ENCODE data around the gene PLA2G4D. TPM values are rescaled to one million over a fixed set of nuclear protein-coding genes. Genes with fewer than 3 reads are reported as not detected.

The PLA2G4D gene
- total RNA-seq, 1 experiment from 2014 or later, result not detected

- ATAC-seq (no peak), DNase-seq (ENCODE audit: low read depth, low spot score) (no peak)
- no peak overlapping the region for H3K4me3 ChIP-seq (ENCODE audit: low read depth in 2 of 2, low read length in 2 of 2)
- H3K9me3 ChIP-seq (ENCODE audit: control insufficient read depth, insufficient read depth, low read depth, low read length), result no peaks in the 10 kb centered on the region
- TF ChIP-seq SIN3A (IDR thresholded peaks at IDR 0.05; ENCODE audit: borderline replicate concordance, insufficient read depth, low read depth, low read length), result no peak
- TF ChIP-seq TCF7L2 (IDR thresholded peaks at IDR 0.05; ENCODE audit: low read depth, low read length), result no peak
- no peak for TF ChIP-seq CTCF (IDR thresholded peaks at IDR 0.05)
- no peak for TF ChIP-seq POLR2AphosphoS5 (IDR thresholded peaks at IDR 0.05; ENCODE audit: low read depth, low read length)
- no peak for TF ChIP-seq REST (IDR thresholded peaks at IDR 0.05; ENCODE audit: insufficient read depth in 1 of 2, low read depth in 2 of 2, low read length in 1 of 2)
- in situ Hi-C loops (cut with HindIII; ENCODE audit: low pct_unique_long_range_greater_than_20kb, low sequenced_read_pairs) (no loop called here), intact Hi-C loops (cut with micrococcal nuclease; ENCODE audit: unreplicated experiment) (no loop called here)
- POLR2A ChIA-PET, result interaction anchor here (0.6 kb wide), 1 partner anchor 97 kb away, joined by 15 read pairs; no protein-coding TSS in a partner anchor
- no peaks in the 10 kb centered on the region for H3K36me3 ChIP-seq (ENCODE audit: control insufficient read depth, insufficient read depth, low read length)
- H3K27me3 ChIP-seq (ENCODE audit: control insufficient read depth, insufficient read depth, low read length), result peaks cover 6% of the 10 kb centered on the region
- no peak overlapping the region for H3K27ac ChIP-seq (ENCODE audit: low read length)
- H3K4me1 ChIP-seq (ENCODE audit: control insufficient read depth, insufficient read depth, low read length), result no peaks in the 10 kb centered on the region
- CTCF ChIA-PET, result no interaction called here
- BruUV-seq (replicated peaks), result no TSS peak
These were observed 36.6 kb upstream of the PLA2G4D start for GRCh38 chr15:42131006-42131405.

GRCh38 chr15:42130246-42130986, 36.1 kb upstream of the PLA2G4D start:
- ATAC-seq, result no peak
- H3K4me1 ChIP-seq (ENCODE audit: control insufficient read depth, insufficient read depth, low read length), result no peaks in the 10 kb centered on the region
- no peaks in the 10 kb centered on the region for H3K9me3 ChIP-seq (ENCODE audit: control insufficient read depth, insufficient read depth, low read depth, low read length)
- in situ Hi-C loops (cut with HindIII; ENCODE audit: low pct_unique_long_range_greater_than_20kb, low sequenced_read_pairs) (no loop called here), intact Hi-C loops (cut with micrococcal nuclease; ENCODE audit: unreplicated experiment) (no loop called here)
- TF ChIP-seq POLR2AphosphoS5 (IDR thresholded peaks at IDR 0.05; ENCODE audit: low read depth, low read length) (no peak), CTCF (IDR thresholded peaks at IDR 0.05) (no peak), SIN3A (IDR thresholded peaks at IDR 0.05; ENCODE audit: borderline replicate concordance, insufficient read depth, low read depth, low read length) (no peak), REST (IDR thresholded peaks at IDR 0.05; ENCODE audit: insufficient read depth in 1 of 2, low read depth in 2 of 2, low read length in 1 of 2) (no peak), TCF7L2 (IDR thresholded peaks at IDR 0.05; ENCODE audit: low read depth, low read length) (no peak)
- peaks cover 7% of the 10 kb centered on the region for H3K27me3 ChIP-seq (ENCODE audit: control insufficient read depth, insufficient read depth, low read length)
- ChIA-PET CTCF (no interaction called here), POLR2A (interaction anchor here (0.6 kb wide), 1 partner anchor 97 kb away, joined by 15 read pairs; no protein-coding TSS in a partner anchor)
- no peak overlapping the region for H3K27ac ChIP-seq (ENCODE audit: low read length)
- H3K4me3 ChIP-seq (ENCODE audit: low read depth in 2 of 2, low read length in 2 of 2), result no peak overlapping the region
- no peaks in the 10 kb centered on the region for H3K36me3 ChIP-seq (ENCODE audit: control insufficient read depth, insufficient read depth, low read length)
- BruUV-seq (replicated peaks), result no TSS peak
- no peak for DNase-seq (ENCODE audit: low read depth, low spot score)
